ENCODE data around the gene MAP3K5.
A peak's percentile ranks its signal among the peaks of the same experiment; 100 is the strongest.

MAP3K5 gene

GRCh38 chr6:136673571-136673970, 118.7 kb downstream of the MAP3K5 start:
- no peak for DNase-seq

GRCh38 chr6:136672144-136672543, 120.1 kb downstream of the MAP3K5 start:
- no peak for DNase-seq

DNA sequence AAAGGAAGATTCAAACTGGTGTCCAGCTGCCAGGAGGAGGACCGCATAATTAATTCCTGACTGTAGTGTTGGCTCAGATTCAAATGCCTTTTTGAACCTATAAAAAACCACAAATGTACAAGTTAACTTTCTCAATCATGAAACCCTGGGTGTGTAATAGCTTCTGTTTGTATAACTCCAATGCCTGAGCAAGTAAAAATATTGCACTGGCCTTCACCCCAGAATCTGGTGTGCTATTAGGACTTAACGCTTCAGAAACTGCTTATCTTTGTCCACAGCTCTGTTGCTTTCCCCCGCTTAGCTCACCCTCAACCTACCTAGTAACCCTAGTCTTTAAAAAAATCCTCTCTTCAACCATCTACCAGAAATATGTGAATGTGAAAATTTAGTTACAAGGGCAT, 123.0 kb downstream of the MAP3K5 start:
- DNase-seq, result no peak

DNA sequence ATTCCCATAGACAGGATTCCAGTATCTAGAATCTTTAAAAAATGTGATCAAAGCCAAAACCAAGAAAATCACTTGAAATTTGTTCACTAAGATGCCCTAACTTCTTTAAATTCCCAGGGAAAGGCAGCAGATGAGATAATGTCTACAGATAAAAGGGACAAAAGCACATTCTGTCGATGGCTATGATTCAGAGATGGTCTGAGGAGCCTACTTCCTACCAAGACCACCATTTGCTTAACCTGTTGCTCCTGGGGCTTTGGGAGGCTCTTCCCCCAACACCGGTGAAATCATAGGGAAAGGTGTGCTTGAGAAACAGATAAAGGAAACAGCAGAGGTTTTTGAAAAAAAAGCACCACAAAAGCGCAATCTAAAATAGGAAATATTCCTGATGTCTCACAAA, 123.7 kb downstream of the MAP3K5 start:
- DNase-seq, result no peak

- no peak for DNase-seq
Measured at GRCh38 chr6:136666041-136666440, 126.2 kb downstream of the MAP3K5 start.

DNA sequence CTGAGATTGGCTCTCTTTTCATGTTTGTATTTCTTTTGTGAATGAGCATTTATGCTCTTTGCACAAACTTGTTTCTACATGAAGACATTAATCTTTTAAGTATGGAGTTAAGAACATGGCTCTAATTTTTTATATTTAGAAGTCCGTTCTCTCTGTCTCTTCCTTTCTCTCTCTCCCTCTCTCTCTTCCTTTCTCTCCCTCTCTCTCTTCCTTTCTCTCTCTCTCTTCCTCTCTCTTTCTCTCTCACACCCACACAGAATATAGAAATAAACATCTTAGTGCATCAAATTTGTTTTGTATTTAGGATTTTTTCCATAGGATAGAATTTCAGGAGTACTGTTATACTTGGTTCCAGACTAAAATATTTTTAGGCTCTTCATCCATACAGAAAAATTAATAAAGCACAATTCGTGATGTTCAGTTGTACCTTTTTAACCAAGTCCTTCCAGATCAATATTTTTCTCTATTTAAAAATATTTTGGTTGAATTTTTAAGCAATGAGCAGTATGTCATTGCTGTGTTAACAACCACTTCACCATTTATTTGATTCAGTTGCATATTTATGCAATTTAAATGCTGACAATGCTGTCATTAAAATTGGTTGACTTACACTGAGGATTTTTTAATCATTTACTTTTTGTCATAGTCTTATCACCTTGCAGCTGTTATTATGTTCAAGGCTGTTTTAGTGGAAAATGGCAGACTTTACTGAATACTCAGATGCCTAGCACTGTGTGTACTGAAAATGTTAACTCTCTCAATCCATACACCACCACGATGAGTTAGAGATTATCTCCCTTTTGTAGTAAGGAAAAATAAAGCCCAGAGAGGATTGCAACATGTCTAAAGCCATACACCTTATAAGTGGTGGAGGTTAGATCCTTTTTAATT, 129.7 kb downstream of the MAP3K5 start:
- no peak for DNase-seq

DNA sequence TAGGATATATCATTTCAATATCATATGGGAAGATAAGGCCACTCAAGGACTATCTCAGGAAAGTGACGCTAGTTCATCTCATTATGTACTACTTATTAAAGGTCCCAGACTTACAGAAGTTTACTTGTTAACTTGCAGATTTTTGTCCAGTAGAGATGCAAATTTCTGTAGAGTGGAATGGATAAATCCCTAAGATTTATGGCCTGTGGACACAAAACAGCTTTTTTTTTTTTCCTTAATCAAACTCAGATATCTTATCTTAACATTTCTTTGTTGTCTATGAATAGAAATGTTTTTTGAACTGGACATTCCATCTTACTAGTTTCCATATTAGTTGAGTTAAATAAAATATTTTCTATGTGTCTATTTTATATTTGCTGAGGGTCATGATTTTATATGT, 131.6 kb downstream of the MAP3K5 start:
- no peak for DNase-seq

DNA sequence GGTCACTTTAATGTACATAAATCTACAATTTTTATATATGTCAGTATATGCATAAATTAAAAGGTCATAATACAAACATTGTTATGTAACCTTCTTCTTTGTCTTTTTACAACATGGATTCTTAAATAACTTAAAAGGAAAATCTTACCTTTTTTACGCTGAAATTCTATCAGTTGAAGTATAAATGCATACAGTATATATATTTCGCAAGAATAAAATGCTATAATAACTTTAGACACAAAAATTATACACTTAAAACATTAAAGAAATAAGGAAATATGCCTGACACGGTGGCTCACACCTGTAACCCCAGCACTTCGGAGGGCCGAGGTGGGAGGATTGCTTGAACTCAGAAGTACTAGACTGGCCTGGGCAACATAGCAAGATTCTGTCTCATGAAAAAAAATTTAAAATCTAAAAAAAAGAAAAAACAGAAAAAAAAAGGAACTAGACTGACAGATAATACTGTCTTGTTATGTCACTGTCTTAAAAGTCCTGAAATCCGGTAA, 132.2 kb downstream of the MAP3K5 start:
- no peak for DNase-seq

- no peak for DNase-seq
Measured at GRCh38 chr6:136658711-136659110, 133.6 kb downstream of the MAP3K5 start.

DNA sequence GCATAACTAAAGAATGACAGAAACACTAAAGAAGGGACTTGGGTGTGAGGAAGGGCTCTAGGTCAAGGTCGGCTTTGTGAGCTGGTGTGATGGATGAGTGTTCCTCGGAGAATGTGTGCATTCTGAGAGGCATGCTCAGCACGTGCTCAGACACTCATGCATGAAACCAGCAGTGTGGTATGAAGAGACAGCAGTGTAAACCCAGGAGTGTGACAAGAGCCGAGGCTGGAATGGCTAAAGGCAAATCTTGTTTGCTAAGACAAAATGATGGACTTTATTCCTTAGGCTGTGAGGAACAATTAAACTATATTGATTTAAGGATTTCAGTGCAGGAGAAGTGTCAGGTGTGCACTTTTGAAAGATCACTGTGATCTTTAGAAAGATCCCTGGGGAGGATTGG, 134.6 kb downstream of the MAP3K5 start:
- no peak for DNase-seq

DNA sequence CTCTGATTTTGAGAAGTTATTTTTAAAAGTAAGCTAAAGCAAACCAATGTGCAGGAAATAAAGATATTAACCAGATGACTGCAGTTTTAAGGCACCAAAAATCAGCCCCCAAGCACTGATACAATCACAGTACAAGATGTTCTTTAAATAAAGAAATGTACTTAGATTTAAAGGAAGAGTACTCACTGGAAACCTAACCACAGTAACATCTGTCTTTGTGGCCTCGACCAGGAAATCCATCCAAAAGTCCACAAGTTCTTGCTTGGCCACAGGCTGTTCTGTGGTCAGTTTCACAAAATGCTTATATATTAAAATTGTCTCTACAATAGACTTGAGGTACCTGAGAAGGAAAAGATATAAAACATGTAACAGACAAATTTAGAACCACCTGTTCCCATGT, 136.2 kb downstream of the MAP3K5 start:
- no peak for DNase-seq

DNA sequence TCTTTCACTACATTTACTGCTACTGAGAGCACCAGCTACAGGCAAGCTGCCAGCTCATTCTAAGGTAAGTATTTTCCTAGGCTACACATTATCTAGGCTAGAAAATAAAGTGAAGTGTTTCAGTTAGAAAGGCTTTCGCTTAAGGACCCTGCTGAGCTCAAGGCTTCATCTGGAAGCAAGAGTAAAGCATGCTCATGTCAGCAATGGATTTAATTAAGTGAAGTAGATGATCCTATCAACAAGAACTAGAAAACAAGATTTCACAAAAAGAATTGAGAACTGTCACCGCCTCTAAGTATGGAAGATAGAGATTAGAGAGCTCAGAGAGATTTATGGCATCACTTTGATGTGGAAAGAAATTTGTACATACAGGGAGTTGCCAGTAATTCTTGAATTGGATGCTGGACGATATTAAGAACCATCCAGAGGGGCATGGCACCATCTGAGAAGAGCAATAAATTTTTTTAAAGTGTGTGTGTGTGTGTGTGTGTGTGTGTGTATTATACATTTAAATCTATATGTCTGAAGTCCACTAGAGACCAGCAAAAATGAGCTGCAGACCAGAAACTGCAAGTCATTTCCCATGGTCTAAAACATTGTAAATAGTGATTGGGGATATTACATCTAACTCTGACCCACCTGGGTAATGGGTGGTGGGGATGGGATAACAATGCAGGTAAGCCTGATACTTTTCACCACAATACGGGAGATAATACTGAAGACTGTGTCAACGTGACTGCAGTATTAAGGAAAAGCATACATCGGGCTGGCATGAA, 136.8 kb downstream of the MAP3K5 start:
- DNase-seq, result no peak

GRCh38 chr6:136654086-136654485, 138.2 kb downstream of the MAP3K5 start:
- no peak for DNase-seq

GRCh38 chr6:136652656-136653055, 139.6 kb downstream of the MAP3K5 start:
- DNase-seq, result no peak

- no peak for DNase-seq
Measured at GRCh38 chr6:136651982-136652381, 140.3 kb downstream of the MAP3K5 start.

GRCh38 chr6:136647363-136647852, 144.9 kb downstream of the MAP3K5 start:
- no peak for DNase-seq

DNA sequence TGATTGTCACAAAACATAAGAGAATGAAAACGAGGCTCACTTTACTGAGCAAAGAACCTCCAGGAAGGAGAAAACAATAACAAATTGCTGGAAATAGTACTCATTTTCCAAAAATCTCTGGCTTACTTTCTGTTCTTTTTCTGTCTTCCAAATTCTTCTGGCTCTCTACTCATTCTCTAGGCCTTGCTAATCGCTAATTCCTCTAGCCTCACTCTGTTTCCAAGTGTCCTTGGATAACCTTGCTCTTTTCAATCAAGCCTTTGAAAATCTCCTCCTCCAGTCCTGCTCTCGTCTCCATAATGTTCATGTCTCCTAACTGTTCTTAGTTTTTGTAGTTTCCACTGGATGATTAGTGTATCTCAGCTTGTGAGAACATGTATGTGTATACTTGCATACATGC, 145.9 kb downstream of the MAP3K5 start:
- no peak for DNase-seq

DNA sequence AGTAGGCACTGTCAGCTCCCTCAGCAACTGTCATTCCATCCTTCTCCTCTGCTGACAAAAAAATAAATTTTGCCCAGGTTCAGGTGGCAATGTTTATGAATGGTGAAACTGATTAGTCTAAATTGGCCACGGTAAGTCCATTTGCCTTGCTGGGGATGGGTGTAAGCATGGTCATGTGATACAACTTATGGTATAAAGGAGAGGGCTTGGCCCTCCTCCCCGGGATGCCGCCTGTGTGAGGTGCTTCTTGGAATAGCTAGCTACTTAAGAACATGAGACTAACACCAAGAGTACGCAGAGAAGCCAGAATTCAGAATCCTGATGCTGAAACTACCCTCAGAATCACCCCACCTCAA, 147.7 kb downstream of the MAP3K5 start:
- DNase-seq, result no peak

GRCh38 chr6:136643850-136644596, 148.3 kb downstream of the MAP3K5 start:
- peak; percentile 19 to 74 (median 68) for DNase-seq

DNA sequence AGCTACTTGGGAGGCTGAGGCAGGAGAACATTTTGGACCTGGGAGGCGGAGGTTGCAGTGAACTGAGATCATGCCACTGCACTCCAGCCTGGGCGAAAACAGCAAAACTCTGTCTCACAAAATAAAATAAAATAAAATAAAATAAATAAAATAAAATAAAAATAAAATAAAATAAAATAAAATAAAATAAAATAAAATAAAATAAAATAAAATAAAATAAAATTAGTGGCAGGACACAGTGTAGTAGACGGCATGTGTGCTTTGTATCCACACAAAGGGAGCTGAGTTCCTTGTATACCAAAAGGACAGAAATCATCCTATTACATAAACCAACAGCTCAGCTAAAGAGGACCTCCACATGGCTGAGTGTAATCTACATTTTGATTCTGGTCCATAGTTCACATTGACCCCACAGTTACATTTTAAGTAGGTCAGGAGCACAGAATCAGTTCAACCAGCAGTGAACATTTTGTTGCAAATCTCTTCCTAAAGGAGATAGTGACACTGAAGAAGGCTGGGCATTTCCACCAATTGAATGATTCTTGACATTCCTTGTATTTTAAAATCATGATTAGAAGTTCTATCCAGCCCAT, 150.3 kb downstream of the MAP3K5 start:
- no peak for DNase-seq

DNA sequence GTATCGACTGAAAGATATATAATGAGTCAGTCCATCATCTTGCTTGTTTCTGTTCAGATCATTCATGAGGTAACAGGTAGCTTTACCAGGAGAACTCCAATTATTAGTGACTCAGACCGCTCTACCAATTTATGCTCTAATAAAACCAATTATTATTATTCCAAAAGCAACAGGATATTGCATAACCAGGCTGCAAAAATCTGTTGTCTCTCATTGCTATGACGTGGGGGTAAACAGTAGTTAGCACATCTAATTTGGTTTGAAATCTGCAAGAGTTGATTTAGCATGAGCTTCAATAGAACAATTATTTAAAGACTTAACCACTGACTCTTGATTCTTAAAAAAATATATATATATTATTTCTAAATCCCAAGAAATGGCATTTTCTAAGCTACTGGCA, 151.1 kb downstream of the MAP3K5 start:
- DNase-seq, result no peak

DNA sequence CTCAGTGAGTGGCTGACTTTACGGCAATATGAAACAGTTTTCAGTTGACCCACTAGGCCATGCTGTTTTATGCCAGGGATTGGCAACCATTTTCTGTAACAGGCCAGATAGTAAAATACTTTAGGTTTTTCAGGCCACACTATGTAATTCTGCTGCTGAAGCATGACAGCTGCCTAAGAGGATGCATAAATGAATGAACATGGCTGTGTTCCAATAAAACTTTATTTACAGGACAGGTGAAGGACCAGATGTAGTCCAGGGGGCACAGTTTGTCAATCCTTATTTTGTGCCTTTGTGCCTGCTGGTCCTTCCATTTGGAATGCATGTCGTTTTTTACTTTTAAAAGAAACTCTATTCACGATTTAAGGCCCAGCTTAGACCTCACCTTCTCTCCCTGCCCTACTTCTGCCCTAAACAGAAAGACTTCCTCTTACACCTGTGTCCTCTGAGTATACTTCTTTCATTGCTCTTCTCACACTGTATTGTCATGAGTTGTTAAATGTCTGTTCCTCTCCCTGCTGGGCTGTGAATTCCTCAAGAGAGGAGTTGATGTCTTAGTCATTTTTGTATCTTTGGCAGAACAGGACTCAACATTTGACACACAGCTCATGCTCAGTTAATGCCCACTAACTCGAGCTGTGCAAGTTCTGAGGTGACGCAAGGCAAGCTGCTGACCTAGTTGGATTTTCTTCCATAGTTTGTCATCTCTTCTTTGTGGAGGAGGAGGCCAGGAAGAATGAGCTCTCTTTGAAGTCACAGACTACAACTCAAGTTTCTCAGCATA, 152.0 kb downstream of the MAP3K5 start:
- DNase-seq, result no peak

Data from activated naive CD4-positive, alpha-beta T cell (primary cell).